ENCODE measurements around the gene GRAP.

The GRAP gene

GRCh38 chr17:18976201-18976600 is 70.6 kb downstream of the GRAP start:
- no peak overlapping the region for H3K27ac Mint-ChIP-seq
- H3K4me1 Mint-ChIP-seq (ENCODE audit: low read depth): peaks cover 16% of the 10 kb centered on the region
- no peaks in the 10 kb centered on the region for H3K9me3 Mint-ChIP-seq
- H3K27me3 Mint-ChIP-seq: no peaks in the 10 kb centered on the region
- peaks cover 15% of the 10 kb centered on the region for H3K36me3 Mint-ChIP-seq (ENCODE audit: low read depth)
- no peak overlapping the region for H3K4me3 Mint-ChIP-seq

- Mint-ChIP-seq H3K9me3 (no peaks in the 10 kb centered on the region), H3K27me3 (no peaks in the 10 kb centered on the region), H3K4me1 (ENCODE audit: low read depth) (peaks cover 16% of the 10 kb centered on the region), H3K27ac (no peak overlapping the region), H3K36me3 (ENCODE audit: low read depth) (peaks cover 17% of the 10 kb centered on the region), H3K4me3 (no peak overlapping the region)
Measured at GRCh38 chr17:18975597-18975996, 71.2 kb downstream of the GRAP start.

- H3K27me3 Mint-ChIP-seq: no peaks in the 10 kb centered on the region
- H3K9me3 Mint-ChIP-seq: no peaks in the 10 kb centered on the region
Measured at GRCh38 chr17:18974407-18975149, 72.2 kb downstream of the GRAP start.

GRCh38 chr17:18971801-18972200 is 75.0 kb downstream of the GRAP start:
- H3K27ac Mint-ChIP-seq: no peak overlapping the region
- peaks cover 25% of the 10 kb centered on the region for H3K4me1 Mint-ChIP-seq (ENCODE audit: low read depth)
- H3K36me3 Mint-ChIP-seq (ENCODE audit: low read depth): peaks cover 17% of the 10 kb centered on the region
- H3K27me3 Mint-ChIP-seq: no peaks in the 10 kb centered on the region
- H3K9me3 Mint-ChIP-seq: no peaks in the 10 kb centered on the region
- no peak overlapping the region for H3K4me3 Mint-ChIP-seq

More at GRCh38 chr17:18974407-18975149, 72.2 kb downstream of the GRAP start:
- Mint-ChIP-seq H3K27ac (peak overlapping the region; percentile 58), H3K4me3 (no peak overlapping the region), H3K36me3 (ENCODE audit: low read depth) (peaks cover 22% of the 10 kb centered on the region), H3K4me1 (ENCODE audit: low read depth) (peaks cover 21% of the 10 kb centered on the region)
